Prostate gland (tissue), 2 donors: ENCODE data around the gene SPINK14. TPM values are rescaled to one million over a fixed set of nuclear protein-coding genes. Genes with fewer than 3 reads are reported as not detected.

Experiments used
- DNase-seq: peaks from one replicate; pipeline ENCODE4 v3.0.0-alpha.2; 2019; ENCODE audit warnings: low spot score
- H3K27ac ChIP-seq, 2 donors: fragments of 200-600 bp; sonication (generic); 2 replicates each; pipeline ENCODE4 v1.5.1; 2017 to 2019
- H3K27me3 ChIP-seq: fragments of 200-600 bp; sonication (generic); replicated peaks from 2 replicates; pipeline ENCODE4 v1.5.1; 2019; ENCODE audit not compliant: insufficient read depth
- H3K36me3 ChIP-seq, 2 donors: fragments of 200-600 bp; sonication (generic); 1 replicate in 1 of 2; 2 replicates in 1 of 2; pipeline versions ENCODE4 v1.5.1 to v1.8.1; 2017 to 2019
- H3K4me1 ChIP-seq: fragments of 200-600 bp; sonication (generic); replicated peaks from 2 replicates; pipeline ENCODE4 v1.5.1; 2019
- H3K4me3 ChIP-seq, 2 donors: fragments of 200-600 bp; sonication (generic); 2 replicates each; pipeline ENCODE4 v1.5.1; 2017 to 2019
- H3K9me3 ChIP-seq: fragments of 200-600 bp; sonication (generic); 2 replicates; pipeline ENCODE4 v1.5.1; 2017
- POLR2A ChIP-seq: fragments of 450-650 bp; IDR thresholded peaks from one replicate; pipeline ENCODE4 v1.6.1; 2016; ENCODE audit warnings: antibody characterized with exemption, mild to moderate bottlenecking
- POLR2AphosphoS5 ChIP-seq: sonication (generic); formaldehyde crosslinking; IDR thresholded peaks from one replicate; pipeline ENCODE4 v1.6.1; 2017; ENCODE audit warnings: antibody characterized with exemption
- WGBS: methylation state at CpG from one replicate; pipeline ENCODE4 v1.1.5; 2018; 5-methylcytosine and 5-hydroxymethylcytosine counted together
- intact Hi-C: fragments of 100-400 bp; cut with DNase I; formaldehyde crosslinking; loops from one replicate; pipeline ENCODE4 v1.14.2; 2022
- total RNA-seq, 2 donors: library from RNA; depleted of rRNA; stranded (reverse); fragments of >200 nt; gene quantifications; one replicate each; pipeline ENCODE4 v1.1.0, GENCODE V29; 2016
- TF ChIP-seq, protein P1 (sequence below), 4 experiments: fragments of 200-600 bp in 2 of 4; fragments of 450-650 bp in 2 of 4; sonication (generic) in 2 of 4; IDR thresholded peaks; 1 replicate in 3 of 4; 2 replicates in 1 of 4; pipeline ENCODE4 v1.5.1; 2016 to 2019; ENCODE audit warnings: antibody characterized with exemption in 4 of 4, mild to moderate bottlenecking in 2 of 4, moderate library complexity in 2 of 4

SPINK14 gene, protein sequence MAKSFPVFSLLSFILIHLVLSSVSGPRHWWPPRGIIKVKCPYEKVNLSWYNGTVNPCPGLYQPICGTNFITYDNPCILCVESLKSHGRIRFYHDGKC
- not detected for total RNA-seq

DNA sequence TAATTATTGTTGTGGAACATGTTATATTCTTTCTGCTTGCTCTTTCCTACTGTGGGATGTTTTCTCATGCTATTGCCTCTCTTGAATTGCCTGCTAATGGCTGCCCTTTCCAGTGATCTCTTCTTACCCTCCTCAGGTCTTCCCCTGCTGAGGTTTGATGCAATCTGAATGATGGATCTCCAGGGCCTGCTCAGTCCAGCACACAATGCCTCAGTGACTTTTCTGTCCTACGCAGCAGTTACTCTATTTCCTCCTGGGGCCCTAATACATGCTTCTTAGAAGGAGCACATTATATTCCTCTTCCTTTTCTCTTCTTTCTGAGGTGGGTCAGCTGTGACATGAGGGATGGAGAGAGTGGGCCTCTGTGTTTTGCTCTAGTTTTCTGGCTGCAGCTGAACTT, at the start of gene SPINK14:
SPINK14 (plus strand) TSS at position 301 of the 400 bp plus-strand sequence. CDS start 1,187 bp downstream, outside the sequence.
- no peak for TF ChIP-seq POLR2A
- H3K36me3 ChIP-seq, result no peaks in the 10 kb centered on the region
- H3K4me1 ChIP-seq, result no peaks in the 10 kb centered on the region
- H3K27ac ChIP-seq, result no peak within 1 kb of the TSS
- no peak for DNase-seq
- H3K4me3 ChIP-seq, result no peak within 1 kb of the TSS
- no peaks in the 10 kb centered on the region for H3K27me3 ChIP-seq
- no peaks in the 10 kb centered on the region for H3K9me3 ChIP-seq
- intact Hi-C loops, result no loop called here
- WGBS, result 100% methylated on average over 1 of the region's 1 CpG

DNA sequence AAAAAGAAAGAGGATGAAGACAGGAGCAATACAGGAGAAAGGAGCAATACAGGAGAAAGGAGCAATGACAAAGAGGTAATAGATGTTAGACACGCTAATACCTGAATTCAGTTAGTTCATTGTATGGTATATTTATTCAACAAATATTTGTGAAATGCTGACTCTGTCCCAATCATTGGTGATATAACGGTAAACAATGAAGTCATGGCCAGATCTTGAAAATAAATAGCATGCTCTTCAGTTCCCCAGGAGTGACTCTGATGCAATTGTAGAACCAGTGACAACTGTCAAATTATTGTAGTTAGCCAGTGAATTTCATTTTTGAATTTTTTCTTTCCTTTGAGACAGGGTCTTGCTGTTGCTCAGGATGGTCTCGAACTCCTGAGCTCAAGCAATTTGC, 48.0 kb upstream of the SPINK14 start:
- Histone ChIP-seq H3K4me3 (no peak overlapping the region), H3K36me3 (no peaks in the 10 kb centered on the region), H3K27ac (no peak overlapping the region), H3K4me1 (no peaks in the 10 kb centered on the region), H3K27me3 (no peaks in the 10 kb centered on the region), H3K9me3 (no peaks in the 10 kb centered on the region)
- 90% methylated on average over 3 of the region's 3 CpGs for WGBS
- TF ChIP-seq POLR2AphosphoS5 (no peak), POLR2A (no peak)
- TF ChIP-seq, protein P1, sequence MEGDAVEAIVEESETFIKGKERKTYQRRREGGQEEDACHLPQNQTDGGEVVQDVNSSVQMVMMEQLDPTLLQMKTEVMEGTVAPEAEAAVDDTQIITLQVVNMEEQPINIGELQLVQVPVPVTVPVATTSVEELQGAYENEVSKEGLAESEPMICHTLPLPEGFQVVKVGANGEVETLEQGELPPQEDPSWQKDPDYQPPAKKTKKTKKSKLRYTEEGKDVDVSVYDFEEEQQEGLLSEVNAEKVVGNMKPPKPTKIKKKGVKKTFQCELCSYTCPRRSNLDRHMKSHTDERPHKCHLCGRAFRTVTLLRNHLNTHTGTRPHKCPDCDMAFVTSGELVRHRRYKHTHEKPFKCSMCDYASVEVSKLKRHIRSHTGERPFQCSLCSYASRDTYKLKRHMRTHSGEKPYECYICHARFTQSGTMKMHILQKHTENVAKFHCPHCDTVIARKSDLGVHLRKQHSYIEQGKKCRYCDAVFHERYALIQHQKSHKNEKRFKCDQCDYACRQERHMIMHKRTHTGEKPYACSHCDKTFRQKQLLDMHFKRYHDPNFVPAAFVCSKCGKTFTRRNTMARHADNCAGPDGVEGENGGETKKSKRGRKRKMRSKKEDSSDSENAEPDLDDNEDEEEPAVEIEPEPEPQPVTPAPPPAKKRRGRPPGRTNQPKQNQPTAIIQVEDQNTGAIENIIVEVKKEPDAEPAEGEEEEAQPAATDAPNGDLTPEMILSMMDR (IDR thresholded peaks at IDR 0.05), result no peak
- intact Hi-C loops, result loop anchor here (5.0 kb wide), 1 partner anchor 168 kb away; no protein-coding TSS in a partner anchor
- DNase-seq, result no peak

DNA sequence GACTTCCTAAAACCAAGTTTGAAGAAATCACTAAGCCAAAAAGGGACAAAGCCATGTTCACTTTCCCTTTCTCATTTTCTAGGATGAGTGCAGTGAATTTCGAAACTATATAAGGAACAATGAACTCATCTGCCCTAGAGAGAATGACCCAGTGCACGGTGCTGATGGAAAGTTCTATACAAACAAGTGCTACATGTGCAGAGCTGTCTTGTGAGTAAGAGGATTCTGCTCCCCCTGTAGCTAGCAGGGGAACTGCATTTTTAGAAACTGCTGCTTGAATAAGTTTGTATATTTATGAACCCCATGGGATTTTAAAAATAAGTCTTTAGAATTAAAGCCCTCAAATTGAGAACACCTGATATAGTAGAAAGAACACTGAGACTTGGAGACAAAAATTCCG, 42.7 kb upstream of the SPINK14 start:
- no peak overlapping the region for H3K4me3 ChIP-seq
- H3K27ac ChIP-seq, result no peak overlapping the region
- H3K27me3 ChIP-seq, result no peaks in the 10 kb centered on the region
- no peaks in the 10 kb centered on the region for H3K36me3 ChIP-seq
- no peak for DNase-seq
- 58% methylated on average over 3 of the region's 3 CpGs for WGBS
- H3K4me1 ChIP-seq, result no peaks in the 10 kb centered on the region
- H3K9me3 ChIP-seq, result no peaks in the 10 kb centered on the region
- intact Hi-C loops, result no loop called here
- TF ChIP-seq POLR2A (no peak), POLR2AphosphoS5 (no peak)
- TF ChIP-seq, protein P1 (IDR thresholded peaks at IDR 0.05), result no peak

DNA sequence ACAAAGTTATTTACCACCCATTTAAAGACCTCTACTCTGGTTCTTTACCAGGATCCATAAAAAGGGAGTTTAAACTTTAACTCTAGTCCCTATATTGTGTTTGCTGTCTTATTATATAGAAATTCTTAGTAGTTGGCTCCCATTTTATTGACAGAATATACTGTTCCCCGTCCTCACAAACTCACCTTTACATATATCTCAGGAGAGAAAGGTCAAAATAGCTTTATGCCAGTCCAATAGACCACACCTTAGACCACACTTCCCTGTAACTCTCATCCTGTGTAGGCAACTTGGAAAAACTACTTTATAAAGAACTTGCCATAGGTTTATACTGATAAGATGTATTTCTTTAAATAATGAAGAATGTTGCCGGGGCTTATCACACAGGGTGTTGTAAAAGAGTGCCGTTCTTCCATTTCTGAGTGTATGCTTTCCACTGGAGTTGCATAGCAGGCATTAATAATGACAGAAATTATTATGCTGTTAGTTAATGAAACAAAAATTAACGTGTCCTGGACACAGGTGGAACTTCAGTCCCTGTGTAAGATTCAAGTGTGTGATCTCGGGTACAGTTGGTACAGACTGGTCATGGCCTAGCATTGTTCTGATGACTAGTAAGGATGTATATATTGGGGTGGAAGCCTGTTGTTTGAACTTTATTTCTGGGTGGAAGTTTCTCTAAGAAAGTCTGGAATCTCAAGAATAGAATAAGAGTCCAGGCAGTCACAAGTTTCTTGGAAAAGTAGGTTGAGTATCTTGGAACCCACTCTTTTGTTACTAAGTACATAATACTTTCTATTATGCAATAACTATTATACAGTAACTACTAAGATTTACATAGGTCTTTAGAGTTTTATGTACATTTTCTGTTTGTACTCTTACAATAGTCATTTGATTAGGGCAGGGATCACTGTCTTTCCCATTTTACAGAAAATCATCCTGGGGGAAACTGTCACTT, 33.0 kb upstream of the SPINK14 start:
- intact Hi-C loops, result no loop called here
- WGBS, result 79% methylated on average over 5 of the region's 5 CpGs
- no peak for DNase-seq
- H3K27ac ChIP-seq, result no peak overlapping the region
- no peaks in the 10 kb centered on the region for H3K27me3 ChIP-seq
- TF ChIP-seq, protein P1 (IDR thresholded peaks at IDR 0.05), result no peak
- no peak for TF ChIP-seq POLR2AphosphoS5
- TF ChIP-seq POLR2A, result no peak
- H3K4me1 ChIP-seq, result no peaks in the 10 kb centered on the region
- H3K4me3 ChIP-seq, result no peak overlapping the region
- H3K9me3 ChIP-seq, result no peaks in the 10 kb centered on the region
- no peaks in the 10 kb centered on the region for H3K36me3 ChIP-seq

DNA sequence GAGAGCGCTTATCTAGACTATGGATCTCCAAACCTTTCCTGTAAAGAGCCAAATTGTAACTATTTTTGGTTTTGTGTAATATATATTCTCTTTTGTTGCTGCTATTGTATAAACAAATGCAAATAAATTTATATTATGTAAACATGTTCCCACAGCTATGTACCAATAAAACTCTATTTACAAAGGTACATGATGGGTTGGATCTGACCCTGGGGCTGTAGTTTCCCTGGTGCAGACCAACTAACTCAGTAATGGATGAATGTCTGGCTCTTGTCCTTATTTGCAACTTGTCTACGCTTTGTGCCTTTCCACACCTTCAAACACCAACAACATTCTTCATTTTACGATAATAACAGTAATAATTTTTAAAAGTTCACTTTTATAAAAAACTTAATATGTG, 27.5 kb upstream of the SPINK14 start:
- TF ChIP-seq POLR2A (no peak), POLR2AphosphoS5 (no peak)
- TF ChIP-seq, protein P1 (IDR thresholded peaks at IDR 0.05), result no peak
- 95% methylated on average over 3 of the region's 3 CpGs for WGBS
- DNase-seq, result no peak
- no peaks in the 10 kb centered on the region for H3K36me3 ChIP-seq
- H3K27ac ChIP-seq, result no peak overlapping the region
- H3K4me3 ChIP-seq, result no peak overlapping the region
- intact Hi-C loops, result no loop called here
- H3K27me3 ChIP-seq, result no peaks in the 10 kb centered on the region
- no peaks in the 10 kb centered on the region for H3K9me3 ChIP-seq
- H3K4me1 ChIP-seq, result peaks cover 7% of the 10 kb centered on the region
